ENCODE results near the gene FGF6. TPM values are rescaled to one million over a fixed set of nuclear protein-coding genes. Genes with fewer than 3 reads are reported as not detected.
"Not testable (repeated sequence)": the region's sequence is repeated elsewhere in the genome, so short reads cannot be mapped to it uniquely, and the experiment has no call there.

The FGF6 gene
- total RNA-seq, 1 experiment from 2014 or later = not detected

GRCh38 chr12:4460761-4461160 is 15.1 kb upstream of the FGF6 start:
- BruUV-seq (replicated peaks) = no TSS peak
- H3K36me3 Mint-ChIP-seq (ENCODE audit: insufficient read depth, unreplicated experiment) = no peaks in the 10 kb centered on the region
- CTCF ChIA-PET = interaction anchor here (0.7 kb wide), 1 partner anchor 535 kb away, joined by 4 read pairs; no protein-coding TSS in a partner anchor
- no peak for DNase-seq
- no peak overlapping the region for H3K4me3 Mint-ChIP-seq (ENCODE audit: low read depth, unreplicated experiment)
- no peak overlapping the region for H3K27ac Mint-ChIP-seq (ENCODE audit: unreplicated experiment)
- peaks cover 21% of the 10 kb centered on the region for H3K27me3 Mint-ChIP-seq (ENCODE audit: unreplicated experiment)
- no peak for TF ChIP-seq CTCF (IDR thresholded peaks at IDR 0.05; ENCODE audit: unreplicated experiment)
- H3K9me3 Mint-ChIP-seq (ENCODE audit: low read depth, unreplicated experiment) = peaks cover 2% of the 10 kb centered on the region
- intact Hi-C loops (cut with micrococcal nuclease; ENCODE audit: unreplicated experiment) = no loop called here
- no peaks in the 10 kb centered on the region for H3K4me1 Mint-ChIP-seq (ENCODE audit: low read depth, unreplicated experiment)

GRCh38 chr12:4455849-4456248 is 10.2 kb upstream of the FGF6 start:
- H3K4me3 Mint-ChIP-seq (ENCODE audit: low read depth, unreplicated experiment); intact Hi-C loops (cut with micrococcal nuclease; ENCODE audit: unreplicated experiment); H3K36me3 Mint-ChIP-seq (ENCODE audit: insufficient read depth, unreplicated experiment); H3K4me1 Mint-ChIP-seq (ENCODE audit: low read depth, unreplicated experiment); BruUV-seq (replicated peaks); H3K27ac Mint-ChIP-seq (ENCODE audit: unreplicated experiment); H3K9me3 Mint-ChIP-seq (ENCODE audit: low read depth, unreplicated experiment); CTCF ChIA-PET; DNase-seq: not testable (repeated sequence)
- peaks cover 48% of the 10 kb centered on the region for H3K27me3 Mint-ChIP-seq (ENCODE audit: unreplicated experiment)

- H3K36me3 Mint-ChIP-seq (ENCODE audit: insufficient read depth, unreplicated experiment) = no peaks in the 10 kb centered on the region
- no peak overlapping the region for H3K4me3 Mint-ChIP-seq (ENCODE audit: low read depth, unreplicated experiment)
- CTCF ChIA-PET = no interaction called here
- H3K27me3 Mint-ChIP-seq (ENCODE audit: unreplicated experiment) = peaks cover 60% of the 10 kb centered on the region
- TF ChIP-seq CTCF (IDR thresholded peaks at IDR 0.05; ENCODE audit: unreplicated experiment) = no peak
- DNase-seq = no peak
- no peak overlapping the region for H3K27ac Mint-ChIP-seq (ENCODE audit: unreplicated experiment)
- H3K9me3 Mint-ChIP-seq (ENCODE audit: low read depth, unreplicated experiment) = no peaks in the 10 kb centered on the region
- no TSS peak for BruUV-seq (replicated peaks)
- no peaks in the 10 kb centered on the region for H3K4me1 Mint-ChIP-seq (ENCODE audit: low read depth, unreplicated experiment)
- intact Hi-C loops (cut with micrococcal nuclease; ENCODE audit: unreplicated experiment) = no loop called here
These were observed 8.8 kb upstream of the FGF6 start for GRCh38 chr12:4454315-4454860.

- no peak for DNase-seq
- BruUV-seq (replicated peaks) = no TSS peak
- TF ChIP-seq CTCF (IDR thresholded peaks at IDR 0.05; ENCODE audit: unreplicated experiment) = no peak
- Mint-ChIP-seq H3K4me3 (ENCODE audit: low read depth, unreplicated experiment) (no peak overlapping the region), H3K27me3 (ENCODE audit: unreplicated experiment) (peaks cover 70% of the 10 kb centered on the region), H3K36me3 (ENCODE audit: insufficient read depth, unreplicated experiment) (no peaks in the 10 kb centered on the region), H3K9me3 (ENCODE audit: low read depth, unreplicated experiment) (no peaks in the 10 kb centered on the region), H3K27ac (ENCODE audit: unreplicated experiment) (no peak overlapping the region), H3K4me1 (ENCODE audit: low read depth, unreplicated experiment) (no peaks in the 10 kb centered on the region)
- intact Hi-C loops (cut with micrococcal nuclease; ENCODE audit: unreplicated experiment) = no loop called here
- CTCF ChIA-PET = no interaction called here
These were observed 6.1 kb upstream of the FGF6 start for GRCh38 chr12:4451694-4452093.

GRCh38 chr12:4450551-4451112 is 5.0 kb upstream of the FGF6 start:
- TF ChIP-seq CTCF (IDR thresholded peaks at IDR 0.05; ENCODE audit: unreplicated experiment) = no peak
- H3K4me1 Mint-ChIP-seq (ENCODE audit: low read depth, unreplicated experiment) = no peaks in the 10 kb centered on the region
- intact Hi-C loops (cut with micrococcal nuclease; ENCODE audit: unreplicated experiment) = no loop called here
- no peak for DNase-seq
- CTCF ChIA-PET = no interaction called here
- peaks cover 80% of the 10 kb centered on the region for H3K27me3 Mint-ChIP-seq (ENCODE audit: unreplicated experiment)
- H3K27ac Mint-ChIP-seq (ENCODE audit: unreplicated experiment) = no peak overlapping the region
- H3K9me3 Mint-ChIP-seq (ENCODE audit: low read depth, unreplicated experiment) = no peaks in the 10 kb centered on the region
- H3K36me3 Mint-ChIP-seq (ENCODE audit: insufficient read depth, unreplicated experiment) = no peaks in the 10 kb centered on the region
- no TSS peak for BruUV-seq (replicated peaks)
- H3K4me3 Mint-ChIP-seq (ENCODE audit: low read depth, unreplicated experiment) = no peak overlapping the region
